ENCODE data around the gene ALDH1B1.
"Not testable (repeated sequence)": the region's sequence is repeated elsewhere in the genome, so short reads cannot be mapped to it uniquely, and the experiment has no call there.

ALDH1B1 gene

DNA sequence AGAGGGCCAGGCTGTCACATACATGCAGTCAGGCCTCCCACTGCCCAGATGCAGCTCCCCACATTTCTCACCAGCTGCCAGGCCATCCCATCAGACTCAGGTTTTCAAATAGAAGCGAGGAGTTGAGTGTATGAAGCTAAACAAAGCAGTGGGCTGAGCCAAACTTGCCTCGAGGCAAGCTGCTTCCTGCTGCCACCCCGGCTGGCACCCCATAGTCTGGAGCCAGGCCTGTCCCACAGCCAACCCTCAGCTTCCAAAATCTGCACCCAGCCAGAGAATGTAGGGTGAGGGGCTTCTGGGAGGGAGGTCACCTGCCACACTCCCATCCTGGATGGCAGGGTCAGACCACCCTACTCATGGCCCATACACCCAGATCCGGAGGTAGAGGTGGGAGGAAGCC lies 22.3 kb upstream of the ALDH1B1 start:
- Mint-ChIP-seq H3K36me3 (ENCODE audit: insufficient read depth) (no peaks in the 10 kb centered on the region), H3K9me3 (no peaks in the 10 kb centered on the region), H3K4me3 (no peak overlapping the region), H3K4me1 (no peaks in the 10 kb centered on the region), H3K27ac (ENCODE audit: low read depth) (no peak overlapping the region), H3K27me3 (peaks cover 22% of the 10 kb centered on the region)
- no peak for DNase-seq (ENCODE audit: low spot score in 2 of 2)
- ATAC-seq (replicated peaks; ENCODE audit: extremely low read depth, poor library complexity, severe bottlenecking): no peak

DNA sequence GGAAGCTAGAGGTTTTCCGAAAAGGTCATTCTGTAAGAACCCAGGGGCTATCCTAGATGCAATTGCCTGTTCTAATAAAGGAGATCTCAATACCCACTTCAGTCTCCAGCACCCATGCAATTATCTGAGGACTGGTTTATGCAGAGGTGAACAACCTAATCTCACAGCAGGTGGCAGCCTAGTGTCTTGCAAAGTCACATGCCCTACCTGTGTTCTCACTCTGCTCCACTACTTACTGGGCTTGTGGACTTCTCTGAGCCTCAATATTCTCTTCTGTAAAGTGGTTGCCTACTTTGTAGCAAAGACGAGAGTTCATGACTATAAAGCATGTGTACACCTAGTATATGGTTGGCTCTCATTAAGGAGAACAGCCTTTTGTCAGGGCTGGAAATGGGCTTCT lies 21.0 kb upstream of the ALDH1B1 start:
- Mint-ChIP-seq H3K4me3 (no peak overlapping the region), H3K9me3 (no peaks in the 10 kb centered on the region), H3K27me3 (peaks cover 23% of the 10 kb centered on the region), H3K27ac (ENCODE audit: low read depth) (no peak overlapping the region), H3K36me3 (ENCODE audit: insufficient read depth) (no peaks in the 10 kb centered on the region), H3K4me1 (no peaks in the 10 kb centered on the region)
- DNase-seq (ENCODE audit: low spot score in 2 of 2) (no peak), ATAC-seq (replicated peaks; ENCODE audit: extremely low read depth, poor library complexity, severe bottlenecking) (no peak)

DNA sequence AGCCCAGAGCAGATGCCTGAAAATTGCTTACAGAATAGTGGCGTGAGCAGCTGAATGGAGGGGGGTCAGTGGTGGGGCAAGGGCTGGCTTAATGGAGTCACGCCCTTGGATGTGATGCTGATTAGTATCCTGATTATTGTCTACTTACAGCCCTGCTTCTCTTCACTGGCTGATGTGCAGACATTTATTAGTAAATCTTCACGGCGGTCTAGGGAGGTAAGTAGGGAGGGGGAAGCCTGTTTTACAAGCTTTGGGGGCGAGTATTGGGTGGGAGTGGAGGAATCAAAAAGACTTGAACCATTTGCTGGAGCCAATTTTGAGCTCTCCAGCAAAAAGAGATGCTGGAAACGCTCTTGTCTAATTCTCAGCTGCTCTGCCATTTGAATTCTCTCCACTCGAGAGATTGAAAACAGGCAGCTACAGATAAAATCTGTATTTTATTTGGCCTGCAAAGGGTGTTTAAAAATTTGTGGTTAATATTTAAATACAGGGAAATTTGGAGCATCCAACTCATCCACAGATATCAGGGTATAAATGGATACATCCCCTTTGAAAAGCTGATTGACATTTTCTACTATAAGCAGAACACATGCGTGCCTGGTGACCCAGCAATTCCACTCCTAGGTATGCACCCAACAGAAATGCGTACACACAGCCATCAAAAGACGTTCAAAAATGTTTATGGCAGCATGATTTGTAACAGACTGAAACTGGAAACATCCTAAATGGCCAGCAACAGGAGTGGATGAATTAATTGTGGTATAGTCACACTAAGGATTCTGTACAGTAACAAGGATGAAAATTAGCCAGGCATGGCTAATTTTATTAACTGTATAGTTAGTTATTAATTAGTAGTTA lies 19.5 kb upstream of the ALDH1B1 start:
- DNase-seq (ENCODE audit: low spot score in 2 of 2) (no peak), ATAC-seq (replicated peaks; ENCODE audit: extremely low read depth, poor library complexity, severe bottlenecking) (no peak)
- Mint-ChIP-seq H3K9me3 (no peaks in the 10 kb centered on the region), H3K27ac (ENCODE audit: low read depth) (no peak overlapping the region), H3K4me1 (no peaks in the 10 kb centered on the region), H3K27me3 (peaks cover 23% of the 10 kb centered on the region), H3K36me3 (ENCODE audit: insufficient read depth) (no peaks in the 10 kb centered on the region), H3K4me3 (no peak overlapping the region)

DNA sequence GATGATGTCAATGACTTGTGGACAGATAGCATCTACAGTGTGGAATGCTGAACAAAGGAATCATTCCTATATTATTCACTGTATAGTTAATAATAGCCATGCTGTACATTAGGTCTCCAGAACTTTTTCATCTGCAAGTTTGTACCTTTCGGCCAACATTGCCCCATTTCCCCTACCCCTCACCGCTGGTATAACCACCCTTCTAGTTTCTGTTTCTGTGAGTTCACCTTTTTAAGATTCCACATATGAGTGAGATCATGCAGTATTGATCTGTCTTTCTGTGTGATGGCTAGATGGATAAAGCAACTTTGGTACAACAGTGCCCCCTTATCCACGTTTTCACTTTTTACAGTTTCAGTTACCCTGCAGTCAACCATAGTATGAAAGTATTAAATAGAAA lies 18.8 kb upstream of the ALDH1B1 start:
- no peaks in the 10 kb centered on the region for H3K4me1 Mint-ChIP-seq
- H3K9me3 Mint-ChIP-seq: no peaks in the 10 kb centered on the region
- H3K36me3 Mint-ChIP-seq (ENCODE audit: insufficient read depth): no peaks in the 10 kb centered on the region
- H3K27me3 Mint-ChIP-seq: peaks cover 23% of the 10 kb centered on the region
- DNase-seq (ENCODE audit: low spot score in 2 of 2) (no peak), ATAC-seq (replicated peaks; ENCODE audit: extremely low read depth, poor library complexity, severe bottlenecking) (no peak)
- H3K4me3 Mint-ChIP-seq: no peak overlapping the region
- no peak overlapping the region for H3K27ac Mint-ChIP-seq (ENCODE audit: low read depth)

DNA sequence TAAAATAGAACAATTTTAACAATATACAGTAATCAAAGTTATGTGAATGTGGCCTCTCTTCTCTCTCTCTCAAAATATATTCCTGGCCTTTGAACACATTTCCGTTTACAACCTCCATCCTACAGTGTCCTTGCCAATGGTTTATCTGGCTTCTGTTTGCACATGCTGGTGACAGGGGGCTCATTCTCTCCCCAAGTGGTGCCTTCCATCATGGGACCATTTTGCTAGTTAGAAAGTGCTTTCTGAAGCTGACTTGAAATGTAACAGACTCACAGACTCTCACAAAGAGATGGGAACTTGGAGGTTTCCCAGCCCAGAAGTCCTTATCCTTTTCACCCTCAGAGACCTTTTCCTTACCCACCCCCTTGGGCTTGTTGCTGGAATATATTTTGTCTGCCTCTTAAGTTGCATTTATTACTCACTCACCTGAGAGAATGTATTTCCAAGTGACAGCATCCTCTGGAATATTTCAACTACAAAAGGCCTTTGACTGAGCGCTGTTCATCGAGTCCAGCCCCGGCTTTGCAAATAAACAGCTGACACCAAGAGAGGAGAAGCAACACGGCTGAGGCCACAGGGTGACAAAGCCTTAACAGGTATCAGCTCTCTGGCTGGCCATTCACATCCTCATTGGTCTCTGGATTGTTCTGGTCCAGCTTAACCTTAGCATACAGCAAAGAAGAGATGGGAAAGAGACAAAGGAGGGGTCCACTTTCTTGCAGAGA lies 17.5 kb upstream of the ALDH1B1 start:
- H3K4me1 Mint-ChIP-seq: no peaks in the 10 kb centered on the region
- no peak for DNase-seq (ENCODE audit: low spot score in 2 of 2)
- H3K27me3 Mint-ChIP-seq: peaks cover 23% of the 10 kb centered on the region
- no peak for ATAC-seq (replicated peaks; ENCODE audit: extremely low read depth, poor library complexity, severe bottlenecking)
- H3K27ac Mint-ChIP-seq (ENCODE audit: low read depth): no peak overlapping the region
- no peaks in the 10 kb centered on the region for H3K9me3 Mint-ChIP-seq
- no peak overlapping the region for H3K4me3 Mint-ChIP-seq
- no peaks in the 10 kb centered on the region for H3K36me3 Mint-ChIP-seq (ENCODE audit: insufficient read depth)

DNA sequence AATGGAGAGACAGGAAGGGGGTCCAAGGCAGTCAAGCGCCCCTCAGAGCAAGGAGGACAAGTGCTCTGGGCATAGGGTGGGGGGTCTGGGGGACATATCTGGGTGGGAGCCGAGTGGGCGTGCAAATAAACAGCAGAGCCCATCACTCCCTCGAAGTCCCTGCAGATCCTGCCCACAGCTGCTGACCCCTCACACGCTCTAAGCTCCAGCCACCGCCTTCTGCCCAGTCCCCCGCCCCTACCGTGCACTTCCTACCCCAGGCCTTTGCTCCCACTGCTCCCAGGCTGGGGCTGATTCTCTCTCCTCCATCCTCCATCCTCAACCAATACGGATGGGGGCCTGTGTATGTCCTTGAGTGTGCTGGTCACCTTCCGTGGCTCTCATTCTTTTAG lies 16.9 kb upstream of the ALDH1B1 start:
- no peaks in the 10 kb centered on the region for H3K4me1 Mint-ChIP-seq
- no peak for ATAC-seq (replicated peaks; ENCODE audit: extremely low read depth, poor library complexity, severe bottlenecking)
- H3K9me3 Mint-ChIP-seq: no peaks in the 10 kb centered on the region
- DNase-seq (ENCODE audit: low spot score in 2 of 2): no peak
- no peak overlapping the region for H3K27ac Mint-ChIP-seq (ENCODE audit: low read depth)
- peaks cover 23% of the 10 kb centered on the region for H3K27me3 Mint-ChIP-seq
- H3K36me3 Mint-ChIP-seq (ENCODE audit: insufficient read depth): no peaks in the 10 kb centered on the region
- H3K4me3 Mint-ChIP-seq: no peak overlapping the region

DNA sequence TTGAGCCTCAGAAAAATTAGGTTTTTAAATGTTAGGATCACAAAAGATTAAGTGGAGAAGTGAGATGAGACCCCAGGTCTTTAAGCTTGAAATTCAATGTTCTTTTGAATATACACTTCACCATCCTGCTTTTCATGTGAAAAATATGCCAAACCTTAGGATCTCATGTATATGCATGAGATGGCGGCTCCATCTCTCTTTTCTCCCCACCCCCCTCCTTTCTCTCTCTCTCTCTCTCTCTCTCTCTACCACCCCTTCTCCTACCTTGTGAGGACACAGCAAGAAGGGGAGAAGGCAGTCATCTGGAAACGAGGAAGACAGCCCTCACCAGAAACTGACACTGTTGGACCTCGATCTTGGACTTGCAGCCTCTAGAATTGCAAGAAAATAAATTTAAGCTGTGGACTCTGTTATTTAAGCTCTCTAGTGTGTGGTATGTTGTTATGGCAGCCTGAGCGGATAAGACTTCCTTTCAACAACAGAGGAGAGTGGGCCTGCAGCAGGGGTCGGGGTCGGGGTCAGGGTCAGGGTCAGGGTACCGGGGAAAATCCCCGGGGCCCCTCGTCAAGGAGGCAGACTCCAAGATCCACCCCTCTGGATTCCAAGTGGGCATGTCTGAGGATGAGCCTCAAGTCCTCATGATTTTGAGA lies 16.4 kb upstream of the ALDH1B1 start:
- no peaks in the 10 kb centered on the region for H3K4me1 Mint-ChIP-seq
- no peaks in the 10 kb centered on the region for H3K9me3 Mint-ChIP-seq
- no peak overlapping the region for H3K4me3 Mint-ChIP-seq
- H3K27ac Mint-ChIP-seq (ENCODE audit: low read depth): no peak overlapping the region
- no peaks in the 10 kb centered on the region for H3K36me3 Mint-ChIP-seq (ENCODE audit: insufficient read depth)
- peaks cover 23% of the 10 kb centered on the region for H3K27me3 Mint-ChIP-seq
- DNase-seq (ENCODE audit: low spot score in 2 of 2): no peak
- ATAC-seq (replicated peaks; ENCODE audit: extremely low read depth, poor library complexity, severe bottlenecking): no peak

DNA sequence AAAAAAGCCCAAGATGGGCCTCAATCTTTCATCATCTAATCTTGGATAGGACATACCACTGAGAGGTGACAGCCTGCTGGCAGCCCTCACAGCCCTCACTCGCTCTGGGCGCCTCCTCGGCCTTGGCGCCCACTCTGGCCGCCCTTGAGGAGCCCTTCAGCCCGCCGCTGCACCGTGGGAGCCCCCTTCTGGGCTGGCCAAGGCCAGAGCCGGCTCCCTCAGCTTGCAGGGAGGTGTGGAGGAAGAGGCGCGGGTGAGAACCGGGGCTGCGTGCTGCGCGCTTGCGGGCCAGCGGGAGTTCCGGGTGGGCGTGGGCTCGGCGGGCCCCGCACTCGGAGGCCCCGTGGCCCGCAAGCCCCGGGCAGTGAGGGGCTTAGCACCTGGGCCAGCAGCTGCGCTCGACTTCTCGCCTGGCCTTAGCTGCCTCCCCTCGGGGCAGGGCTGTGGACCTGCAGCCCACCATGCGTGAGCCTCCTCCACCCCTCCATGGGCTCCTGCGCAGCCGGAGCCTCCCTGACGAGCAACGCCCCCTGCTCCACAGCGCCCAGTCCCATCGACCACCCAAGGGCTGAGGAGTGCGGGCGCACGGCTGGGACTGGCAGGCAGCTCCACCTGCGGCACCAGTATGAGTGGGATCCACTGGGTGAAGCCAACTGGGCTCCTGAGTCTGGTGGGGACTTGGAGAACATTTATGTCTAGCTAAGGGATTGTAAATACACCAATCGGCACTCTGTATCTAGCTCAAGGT lies 15.0 kb upstream of the ALDH1B1 start:
- H3K27me3 Mint-ChIP-seq: peaks cover 15% of the 10 kb centered on the region
- H3K9me3 Mint-ChIP-seq; H3K27ac Mint-ChIP-seq (ENCODE audit: low read depth); ATAC-seq (replicated peaks; ENCODE audit: extremely low read depth, poor library complexity, severe bottlenecking); H3K36me3 Mint-ChIP-seq (ENCODE audit: insufficient read depth); H3K4me3 Mint-ChIP-seq; H3K4me1 Mint-ChIP-seq; DNase-seq (ENCODE audit: low spot score in 2 of 2): not testable (repeated sequence)

DNA sequence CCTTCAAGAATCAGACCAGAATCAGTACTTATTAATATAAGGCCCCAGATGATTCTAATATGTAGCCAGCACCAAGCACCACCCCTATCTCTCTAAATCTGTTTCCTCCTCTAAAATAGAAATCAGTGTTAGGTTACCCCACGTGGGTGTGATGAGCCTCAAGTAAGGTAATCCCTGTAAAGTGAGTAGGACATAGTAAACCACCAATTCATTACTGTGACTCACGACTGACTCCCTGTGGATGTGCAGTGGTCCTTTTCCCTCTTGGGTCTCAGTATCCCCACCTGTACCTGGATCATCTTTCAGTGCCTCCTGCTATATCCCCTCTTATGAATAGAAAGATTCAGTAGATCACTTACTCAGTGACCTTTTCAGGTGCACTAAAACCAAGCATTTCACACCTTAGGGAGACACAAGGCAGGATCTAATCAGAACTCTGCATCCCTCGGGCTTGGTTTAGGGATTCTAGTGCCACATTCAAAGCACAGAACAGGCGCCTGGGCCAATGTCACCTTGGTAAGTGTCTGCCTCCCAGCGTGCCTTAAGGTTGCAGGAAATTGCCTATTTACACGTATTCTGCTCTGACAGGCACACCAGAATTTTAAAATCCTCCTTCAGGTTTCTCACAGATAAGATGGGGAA lies 12.2 kb upstream of the ALDH1B1 start:
- ATAC-seq (replicated peaks; ENCODE audit: extremely low read depth, poor library complexity, severe bottlenecking): no peak
- Mint-ChIP-seq H3K27ac (ENCODE audit: low read depth) (no peak overlapping the region), H3K27me3 (peaks cover 25% of the 10 kb centered on the region), H3K36me3 (ENCODE audit: insufficient read depth) (no peaks in the 10 kb centered on the region), H3K4me1 (no peaks in the 10 kb centered on the region), H3K9me3 (no peaks in the 10 kb centered on the region), H3K4me3 (no peak overlapping the region)
- DNase-seq (ENCODE audit: low spot score in 2 of 2): no peak

DNA sequence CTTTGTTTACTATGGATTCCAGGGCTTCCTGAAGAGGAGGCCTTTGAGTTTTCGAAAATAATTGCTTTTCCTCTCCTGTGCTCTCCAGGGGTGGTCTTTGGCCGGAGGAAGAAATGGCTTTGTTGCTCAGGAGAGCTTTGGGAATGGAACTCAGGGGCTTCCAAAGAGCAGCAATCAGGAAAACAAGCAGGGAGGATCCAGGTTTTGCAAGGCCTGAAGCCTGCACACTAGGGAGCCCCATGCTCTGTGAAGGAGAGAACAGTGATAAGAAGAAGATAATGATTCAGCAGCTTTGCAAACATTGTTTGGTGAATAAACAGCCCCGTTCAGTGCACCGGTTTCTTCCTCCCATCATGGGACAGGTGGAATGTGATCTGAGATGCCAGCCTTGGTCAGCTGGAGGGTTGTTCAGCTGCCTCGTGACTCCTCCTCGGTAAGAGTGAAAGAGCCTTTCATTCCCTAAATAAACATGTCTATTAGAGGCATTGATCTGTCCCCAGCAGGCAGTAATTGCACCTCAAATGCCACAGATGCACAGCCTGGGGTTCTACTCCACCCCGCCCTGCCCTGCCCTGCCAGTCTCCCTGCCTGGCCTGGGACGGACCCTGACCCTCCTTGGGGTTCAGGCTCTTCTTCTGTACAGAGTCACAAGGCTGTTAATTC lies 11.5 kb upstream of the ALDH1B1 start:
- ATAC-seq (replicated peaks; ENCODE audit: extremely low read depth, poor library complexity, severe bottlenecking) (no peak), DNase-seq (ENCODE audit: low spot score in 2 of 2) (no peak)
- H3K4me1 Mint-ChIP-seq: no peaks in the 10 kb centered on the region
- no peaks in the 10 kb centered on the region for H3K9me3 Mint-ChIP-seq
- no peak overlapping the region for H3K27ac Mint-ChIP-seq (ENCODE audit: low read depth)
- H3K36me3 Mint-ChIP-seq (ENCODE audit: insufficient read depth): no peaks in the 10 kb centered on the region
- no peak overlapping the region for H3K4me3 Mint-ChIP-seq
- peaks cover 22% of the 10 kb centered on the region for H3K27me3 Mint-ChIP-seq

DNA sequence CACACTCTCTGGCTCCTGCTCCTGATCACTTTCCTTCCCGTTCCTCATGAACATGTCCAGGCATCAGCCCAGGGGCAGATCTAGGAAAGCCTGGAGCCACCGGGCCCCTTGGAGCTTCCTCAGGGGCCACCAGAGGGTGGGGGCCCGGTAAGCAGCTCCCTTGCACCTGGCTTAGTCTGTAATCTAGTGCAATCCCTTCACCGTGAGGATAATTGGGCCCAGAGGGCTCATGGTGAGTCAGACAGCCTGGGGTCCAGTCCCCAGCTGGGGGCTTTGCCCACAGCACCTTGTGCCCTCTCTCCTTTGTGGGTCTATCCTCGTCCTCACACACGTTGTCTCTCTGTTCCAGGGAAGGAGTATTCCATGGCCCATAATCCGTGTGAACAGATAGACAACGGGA lies 10.4 kb upstream of the ALDH1B1 start:
- ATAC-seq (replicated peaks; ENCODE audit: extremely low read depth, poor library complexity, severe bottlenecking) (no peak), DNase-seq (ENCODE audit: low spot score in 2 of 2) (no peak)
- Mint-ChIP-seq H3K4me1 (no peaks in the 10 kb centered on the region), H3K4me3 (no peak overlapping the region), H3K36me3 (ENCODE audit: insufficient read depth) (no peaks in the 10 kb centered on the region), H3K27me3 (peaks cover 20% of the 10 kb centered on the region), H3K9me3 (no peaks in the 10 kb centered on the region), H3K27ac (ENCODE audit: low read depth) (no peak overlapping the region)
